ENCODE data around the gene FGGY.
A peak's percentile ranks its signal among the peaks of the same experiment; 100 is the strongest.

The FGGY gene

GRCh38 chr1:59751801-59752200, 454.9 kb downstream of the FGGY start:
- no peak for DNase-seq

DNA sequence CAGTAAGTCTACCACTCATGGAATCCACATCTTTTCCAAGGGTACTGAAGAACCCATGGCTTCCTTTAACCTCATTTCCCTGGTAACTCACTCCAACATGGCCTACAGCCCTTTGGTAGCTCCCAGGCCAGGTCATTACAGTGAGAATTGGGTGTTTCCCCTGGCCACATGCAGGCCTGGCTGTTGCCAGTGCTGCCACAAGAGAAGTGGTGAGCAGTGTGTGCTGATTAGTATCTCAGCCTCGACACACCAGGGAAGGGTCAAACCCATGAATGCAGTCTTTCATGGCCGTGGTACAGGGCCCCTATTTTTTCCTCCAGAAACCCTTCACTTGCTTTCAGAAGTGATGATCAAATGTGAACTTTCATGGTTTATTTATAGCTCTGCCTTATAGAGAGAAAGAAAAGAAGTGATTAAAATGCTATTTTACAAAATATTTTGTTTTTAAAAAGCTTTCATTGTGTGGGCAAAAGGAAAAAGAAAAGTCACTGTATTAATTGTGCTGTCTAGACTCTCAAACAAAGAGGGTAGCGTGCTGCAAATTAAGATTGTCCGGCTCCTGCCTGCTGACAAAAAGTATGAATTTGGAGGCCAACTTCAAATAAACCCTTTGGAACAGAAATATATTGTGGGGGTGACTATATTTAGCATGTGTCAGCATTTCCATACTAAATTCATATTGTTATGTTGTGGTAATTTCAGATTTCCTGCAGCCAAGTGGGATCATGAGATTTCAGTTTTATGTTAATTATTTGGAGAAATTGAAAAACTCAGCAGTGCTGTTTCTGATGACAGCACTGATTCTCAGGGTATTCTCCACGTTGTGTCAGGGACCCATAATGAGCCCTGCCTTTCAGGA, 455.9 kb downstream of the FGGY start:
- DNase-seq = no peak

GRCh38 chr1:59755069-59755685, 458.3 kb downstream of the FGGY start:
- DNase-seq = no peak

DNA sequence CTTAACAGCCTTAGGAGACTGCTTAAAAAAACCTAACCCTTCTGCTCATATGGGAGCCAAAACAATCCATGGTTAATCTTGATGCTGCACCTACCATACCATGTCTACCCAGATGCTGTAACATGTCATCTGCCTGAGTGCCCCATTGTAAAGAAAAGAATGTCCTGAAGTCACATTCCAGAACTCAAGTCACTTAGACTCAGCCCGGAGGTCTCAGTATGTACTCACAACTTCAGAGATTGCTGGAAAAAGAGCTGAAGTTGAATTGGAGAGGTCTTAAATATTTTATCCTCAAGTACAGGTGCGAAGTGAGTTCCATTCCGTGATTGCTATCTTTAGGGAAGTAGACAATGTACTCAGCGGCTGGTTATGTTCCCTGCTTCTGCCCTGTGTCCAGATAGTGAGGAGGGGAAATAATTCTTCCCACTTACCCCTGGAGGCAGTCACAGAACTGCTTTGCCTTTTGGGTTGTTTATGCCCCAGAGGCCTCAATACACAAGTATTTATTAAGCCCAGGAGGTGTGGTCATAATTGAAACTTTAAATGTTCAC, 460.4 kb downstream of the FGGY start:
- no peak for DNase-seq

DNA sequence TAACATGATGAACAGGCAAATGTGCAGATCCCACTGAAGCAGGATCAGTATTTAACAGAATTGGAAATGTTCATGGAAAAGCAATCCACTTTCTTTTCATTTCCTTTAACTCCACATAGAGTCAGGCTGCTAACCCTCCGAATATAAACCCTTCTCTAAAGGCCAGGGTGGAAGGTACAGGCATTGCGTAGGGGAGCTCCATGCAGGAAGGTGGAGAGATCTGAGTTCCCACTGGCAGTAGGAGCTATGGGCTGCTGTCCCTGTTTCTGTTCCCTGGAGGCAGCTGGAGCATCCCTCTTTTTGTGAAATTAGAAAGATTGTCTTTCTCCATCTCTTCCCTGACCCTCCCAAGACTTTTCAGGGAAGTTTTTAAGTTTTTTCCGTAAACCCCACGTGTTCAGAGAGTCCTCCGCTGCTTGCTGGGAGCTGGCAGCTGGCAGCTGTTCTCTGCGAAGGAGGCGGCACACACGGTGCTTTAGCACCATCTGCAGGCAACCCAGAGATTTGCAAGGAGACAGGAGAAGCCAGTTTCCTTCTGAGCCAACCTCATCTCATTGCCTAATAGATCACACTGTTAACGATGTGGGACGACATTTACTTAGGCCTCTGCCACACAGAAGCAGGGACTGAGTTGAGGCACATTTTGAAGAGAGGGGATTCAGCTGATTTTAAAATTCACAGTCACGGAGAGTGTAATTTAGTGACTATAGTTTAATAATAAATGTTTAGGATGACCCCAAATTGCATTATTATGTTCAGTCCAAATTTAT, 462.4 kb downstream of the FGGY start:
- DNase-seq = peak; percentile 74

DNA sequence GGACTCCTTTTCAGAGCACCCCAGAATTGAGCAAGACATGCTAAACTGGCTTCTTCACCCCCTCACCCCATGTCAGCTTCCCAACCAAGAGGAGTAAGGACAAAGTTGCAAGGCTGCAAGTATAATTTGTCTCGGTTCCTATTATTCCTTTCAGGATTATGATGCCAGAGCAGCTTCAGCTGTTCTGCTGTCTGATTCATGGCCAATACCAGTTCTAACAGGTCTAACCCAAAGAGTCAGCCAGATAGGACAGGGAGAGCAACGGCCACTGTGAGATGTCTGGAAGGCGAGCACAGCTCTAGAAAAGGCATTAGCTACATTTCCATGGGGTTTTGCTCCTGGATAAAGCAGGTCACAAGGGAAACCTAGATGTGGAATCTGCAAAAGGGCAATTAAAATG, 464.5 kb downstream of the FGGY start:
- no peak for DNase-seq

DNA sequence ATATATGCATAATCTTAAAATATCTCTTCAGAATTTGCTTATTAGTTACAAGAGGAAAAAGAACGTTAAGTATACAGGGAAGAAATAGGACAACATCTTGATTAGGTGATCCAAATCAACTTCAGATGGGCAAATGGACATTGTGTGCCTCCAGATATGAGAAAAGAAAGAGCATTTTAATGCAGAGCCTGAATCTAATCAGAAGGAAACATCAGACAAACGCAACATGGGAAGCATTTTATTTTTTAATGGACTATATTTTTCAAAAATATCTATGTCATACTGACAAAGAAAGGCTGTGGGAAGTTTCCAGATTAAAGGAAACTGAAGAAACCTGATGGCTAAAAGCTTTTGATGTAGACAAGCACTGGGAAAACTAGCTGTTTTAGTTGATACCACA, 466.5 kb downstream of the FGGY start:
- DNase-seq = no peak

DNA sequence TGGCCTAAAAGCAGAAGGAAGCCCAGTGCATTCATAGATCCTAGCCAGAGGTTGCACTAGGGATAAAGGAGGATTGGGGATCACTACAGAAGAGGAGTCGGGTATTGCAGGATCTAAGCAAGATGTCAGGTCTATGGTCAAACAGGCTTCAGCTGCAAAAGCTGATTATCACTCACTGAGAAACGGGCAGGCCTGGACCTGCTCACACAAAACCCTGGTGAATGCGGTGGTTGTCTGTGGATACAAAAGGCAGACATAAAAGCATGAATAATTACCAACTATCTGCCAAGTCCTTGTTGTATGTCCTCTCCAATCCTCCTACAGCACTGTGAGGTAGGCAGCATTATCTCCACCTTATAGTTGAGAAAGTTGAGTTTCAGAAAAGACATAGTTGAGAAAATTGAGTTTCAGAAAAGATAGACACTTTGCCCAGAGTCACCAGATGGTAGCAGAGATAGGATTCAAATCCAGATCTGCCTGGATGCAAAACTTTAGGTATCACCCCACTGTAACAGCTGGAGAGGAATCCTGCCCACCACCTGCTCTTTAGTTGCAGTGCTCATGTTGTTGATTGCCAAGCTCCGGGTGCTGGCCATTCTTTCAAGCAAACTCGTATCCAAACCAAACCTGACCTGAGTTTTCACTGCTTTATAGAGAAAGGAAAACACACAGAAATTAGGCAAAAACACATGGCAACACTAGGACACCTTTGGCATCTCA, 468.3 kb downstream of the FGGY start:
- no peak for DNase-seq

DNA sequence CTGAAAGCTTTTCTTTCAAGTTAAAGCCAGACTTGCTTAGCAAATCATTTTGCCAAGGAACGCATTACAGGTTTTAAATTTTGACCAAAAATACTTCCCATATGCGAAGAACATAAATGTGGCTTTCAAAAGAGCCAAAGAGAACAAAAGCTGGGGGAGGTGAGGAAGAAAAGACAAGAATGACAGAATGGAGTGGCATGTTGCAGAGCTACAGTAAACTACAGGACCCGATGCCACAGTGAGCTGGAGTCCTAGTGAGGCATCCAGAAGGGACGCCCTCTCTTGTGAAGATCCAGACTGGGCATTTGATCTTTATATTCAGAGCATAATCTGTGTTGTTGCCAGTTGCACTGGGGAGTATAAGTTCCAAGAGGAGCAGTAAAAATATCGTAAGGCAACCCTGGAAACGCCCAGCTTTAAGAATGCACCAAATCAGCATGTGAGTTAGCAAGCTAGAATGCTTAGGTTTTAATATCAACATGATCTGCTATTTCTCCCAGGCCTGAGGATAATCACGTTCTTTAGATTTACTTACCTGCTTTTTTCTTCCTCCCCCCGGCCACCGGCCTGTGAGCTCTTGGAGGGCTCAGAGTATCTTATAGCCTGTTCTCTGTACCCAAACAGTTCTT, 469.4 kb downstream of the FGGY start:
- DNase-seq = no peak

- DNase-seq = no peak
These were observed 470.2 kb downstream of the FGGY start for GRCh38 chr1:59767119-59767518.

DNA sequence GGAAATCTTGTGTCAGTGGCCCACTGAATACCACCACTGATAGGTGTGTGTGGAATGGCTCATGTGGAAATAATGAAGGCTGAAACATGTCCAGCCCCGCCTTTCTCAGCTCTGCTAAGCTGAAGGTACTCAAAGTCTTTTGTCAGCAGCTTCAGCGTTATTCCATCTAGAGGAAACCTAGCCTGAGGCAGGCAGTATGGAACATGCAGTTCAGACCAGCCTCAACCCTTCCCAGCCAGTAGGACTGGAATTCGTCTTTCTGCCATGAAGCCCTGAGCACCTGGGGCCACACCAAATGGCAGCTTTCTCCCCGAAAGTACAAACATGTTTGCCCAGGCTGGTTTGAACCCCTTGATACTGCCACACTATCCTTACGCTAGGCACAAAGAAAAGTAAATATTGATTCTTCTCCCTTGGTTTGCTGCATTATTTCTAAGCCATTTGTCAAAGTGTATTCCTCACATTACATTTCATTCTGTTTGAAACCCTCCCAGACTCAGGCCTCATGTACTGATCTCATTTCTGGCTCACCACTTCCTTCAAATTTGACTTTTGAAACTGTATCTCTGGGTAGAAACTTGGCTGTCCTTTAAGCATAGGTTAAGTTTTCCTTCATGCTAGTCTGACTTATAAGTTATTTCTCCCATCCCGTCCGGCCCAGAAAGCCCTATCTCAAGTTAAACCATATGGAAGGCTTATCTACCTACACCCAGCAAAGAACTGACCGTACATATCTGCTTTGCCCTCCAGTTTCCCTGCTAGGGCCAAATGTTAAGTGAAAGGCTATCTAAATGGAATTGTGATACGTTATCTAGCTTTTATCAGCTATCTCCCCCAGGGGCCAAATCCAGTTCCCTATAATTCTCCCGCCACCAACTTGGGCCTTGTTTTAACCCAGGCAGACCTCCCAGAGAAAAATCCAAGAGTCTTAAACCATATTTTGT, 472.2 kb downstream of the FGGY start:
- DNase-seq = no peak

DNA sequence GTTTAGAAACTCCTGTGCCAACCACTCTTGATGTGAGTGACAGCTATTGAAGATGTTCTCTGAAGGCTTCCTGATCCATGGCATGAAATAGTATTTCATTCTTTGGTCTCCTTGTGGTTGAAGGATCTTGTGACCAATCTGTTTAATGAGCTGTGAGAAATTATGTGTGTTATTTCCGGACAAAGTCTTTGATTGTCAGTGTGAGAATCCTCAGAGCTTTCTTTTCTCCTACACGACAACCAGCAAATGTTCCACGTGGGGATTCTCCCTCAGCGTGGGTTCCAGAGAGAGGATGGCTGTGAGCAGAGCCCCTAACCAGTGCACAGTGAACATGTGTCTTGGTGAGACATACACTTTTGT, 472.8 kb downstream of the FGGY start:
- no peak for DNase-seq

- no peak for DNase-seq
These were observed 474.5 kb downstream of the FGGY start for GRCh38 chr1:59771361-59771760.

GRCh38 chr1:59775480-59775879, 478.6 kb downstream of the FGGY start:
- no peak for DNase-seq

GRCh38 chr1:59776960-59777852, 480.3 kb downstream of the FGGY start:
- DNase-seq = no peak

- no peak for DNase-seq
These were observed 483.1 kb downstream of the FGGY start for GRCh38 chr1:59779949-59780348.

DNA sequence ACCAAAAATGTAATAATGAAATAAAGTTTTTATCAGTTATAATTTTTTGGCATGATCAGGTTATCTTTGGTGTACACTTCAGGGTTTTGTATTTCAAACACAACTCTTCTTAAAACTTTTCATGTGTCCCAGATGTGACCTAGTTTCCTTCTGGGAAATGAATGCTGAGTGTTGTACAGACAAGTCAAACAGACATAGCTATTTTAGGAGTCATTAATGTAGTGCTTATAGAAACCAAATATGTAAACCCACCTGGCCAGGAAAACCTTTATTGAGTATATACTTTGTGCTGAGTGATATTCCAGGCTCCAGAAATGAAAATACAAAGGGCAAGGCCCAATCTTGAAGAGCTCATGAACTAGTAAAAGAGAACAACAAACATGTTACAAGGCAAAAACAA, 491.9 kb downstream of the FGGY start:
- DNase-seq = no peak

DNA sequence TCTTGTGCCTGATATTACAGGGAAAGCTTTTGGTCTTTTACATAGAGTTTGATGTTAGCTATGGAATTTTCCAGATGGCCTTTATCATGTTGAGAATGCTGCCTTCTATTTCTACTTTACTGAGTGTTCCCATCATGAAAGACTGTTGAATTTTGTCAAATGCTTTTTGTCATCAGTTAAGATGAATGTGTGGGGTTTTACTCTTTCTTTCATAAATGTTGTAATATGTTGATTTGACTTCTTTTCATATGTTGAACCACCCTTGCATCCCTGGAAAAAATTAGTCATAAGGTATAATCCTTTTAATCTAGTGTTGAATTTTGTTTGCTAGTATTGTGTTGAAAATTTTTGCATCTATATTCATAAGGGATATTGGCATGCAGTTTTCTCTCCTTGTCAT, 501.7 kb downstream of the FGGY start:
- no peak for DNase-seq

DNA sequence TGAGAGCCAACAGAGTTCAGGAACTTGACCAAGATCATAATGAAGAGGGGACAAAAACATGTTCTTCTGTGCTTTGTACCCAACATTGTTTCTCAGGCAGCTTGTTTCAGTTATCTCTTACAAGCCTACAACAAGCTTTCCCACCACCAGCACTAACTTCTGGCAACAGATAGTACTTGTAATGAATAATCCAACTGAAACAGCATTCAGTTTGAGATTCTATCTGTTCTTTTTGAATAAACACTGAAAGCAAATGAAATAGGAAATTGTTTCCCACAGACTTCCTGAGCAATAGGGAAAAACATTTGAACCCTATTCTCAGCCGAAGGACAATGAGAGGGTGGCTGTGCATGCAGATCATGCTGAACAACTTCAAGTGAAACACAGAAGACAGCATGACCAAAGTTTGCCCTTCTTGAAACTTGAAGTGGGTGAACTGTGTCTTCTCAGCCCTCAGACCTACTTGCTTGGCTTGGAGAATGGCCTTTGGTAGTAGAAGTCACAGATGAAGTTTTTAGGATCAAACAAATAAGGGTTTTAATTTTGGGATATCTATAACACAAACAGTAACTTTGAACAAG, 506.7 kb downstream of the FGGY start:
- DNase-seq = no peak

- no peak for DNase-seq
These were observed 507.4 kb downstream of the FGGY start for GRCh38 chr1:59804301-59804700.
